ENCODE measurements around the gene CPD.

Gene CPD

DNA sequence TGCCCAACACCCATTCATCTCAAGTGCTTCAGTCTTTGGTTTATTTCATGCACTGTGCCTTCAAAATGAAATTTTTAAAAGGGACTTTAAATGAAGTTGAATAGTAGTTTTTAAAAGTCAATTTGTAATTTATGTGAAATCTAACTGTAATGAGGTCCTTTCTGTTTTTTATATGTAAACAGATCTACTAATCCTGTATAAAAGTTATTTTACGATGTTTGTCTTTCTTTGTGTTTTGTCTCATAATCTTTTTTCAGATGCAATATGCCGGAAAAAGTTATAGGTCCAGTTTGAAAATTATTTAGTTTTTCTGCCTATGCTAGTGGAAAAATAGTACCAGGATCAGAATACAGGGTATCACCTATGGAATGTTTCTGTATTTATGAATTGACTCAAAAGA is 89.7 kb downstream of the CPD start:
- H3K4me3 ChIP-seq (replicated peaks; ENCODE audit: low read depth, low read length), result no peak overlapping the region
- TF ChIP-seq, protein P1, sequence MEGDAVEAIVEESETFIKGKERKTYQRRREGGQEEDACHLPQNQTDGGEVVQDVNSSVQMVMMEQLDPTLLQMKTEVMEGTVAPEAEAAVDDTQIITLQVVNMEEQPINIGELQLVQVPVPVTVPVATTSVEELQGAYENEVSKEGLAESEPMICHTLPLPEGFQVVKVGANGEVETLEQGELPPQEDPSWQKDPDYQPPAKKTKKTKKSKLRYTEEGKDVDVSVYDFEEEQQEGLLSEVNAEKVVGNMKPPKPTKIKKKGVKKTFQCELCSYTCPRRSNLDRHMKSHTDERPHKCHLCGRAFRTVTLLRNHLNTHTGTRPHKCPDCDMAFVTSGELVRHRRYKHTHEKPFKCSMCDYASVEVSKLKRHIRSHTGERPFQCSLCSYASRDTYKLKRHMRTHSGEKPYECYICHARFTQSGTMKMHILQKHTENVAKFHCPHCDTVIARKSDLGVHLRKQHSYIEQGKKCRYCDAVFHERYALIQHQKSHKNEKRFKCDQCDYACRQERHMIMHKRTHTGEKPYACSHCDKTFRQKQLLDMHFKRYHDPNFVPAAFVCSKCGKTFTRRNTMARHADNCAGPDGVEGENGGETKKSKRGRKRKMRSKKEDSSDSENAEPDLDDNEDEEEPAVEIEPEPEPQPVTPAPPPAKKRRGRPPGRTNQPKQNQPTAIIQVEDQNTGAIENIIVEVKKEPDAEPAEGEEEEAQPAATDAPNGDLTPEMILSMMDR (IDR thresholded peaks at IDR 0.05; ENCODE audit: low read depth, low read length, missing control alignments), result no peak
- no peak for DNase-seq (ENCODE audit: extremely low read depth, low read depth)

DNA sequence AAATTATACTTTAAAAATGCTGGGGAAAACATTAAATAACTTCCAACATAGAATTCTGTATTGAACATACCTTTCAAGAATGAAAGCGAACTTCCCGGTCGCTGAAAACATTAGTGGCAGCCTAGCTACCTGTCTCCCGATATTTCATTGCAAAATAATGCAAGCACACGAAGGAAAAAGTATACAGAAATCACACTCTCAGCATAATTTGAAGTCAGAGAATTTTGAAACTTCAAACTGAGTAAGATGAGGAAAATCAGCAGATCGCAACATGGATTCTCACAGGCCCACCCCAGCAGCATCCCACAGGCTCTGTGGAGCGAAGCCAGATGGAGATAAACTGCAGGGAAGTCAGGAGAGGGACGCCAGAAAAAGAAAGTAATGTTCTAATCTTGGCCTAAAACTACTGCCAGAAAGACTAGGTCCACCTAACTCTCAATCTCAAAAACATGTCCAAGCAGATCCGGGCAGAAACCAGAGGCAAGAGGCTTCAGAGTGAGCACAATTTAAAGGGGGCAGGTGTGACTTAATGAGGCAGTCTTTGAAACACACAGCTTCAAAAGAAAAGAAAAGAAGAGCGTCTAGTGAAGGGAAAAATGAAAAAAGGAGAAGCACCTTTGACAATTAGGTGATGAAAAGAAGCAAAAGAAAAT is 93.6 kb downstream of the CPD start:
- DNase-seq (ENCODE audit: extremely low read depth, low read depth), result no peak
- TF ChIP-seq, protein P1 (IDR thresholded peaks at IDR 0.05; ENCODE audit: low read depth, low read length, missing control alignments), result no peak
- no peak overlapping the region for H3K4me3 ChIP-seq (replicated peaks; ENCODE audit: low read depth, low read length)

DNA sequence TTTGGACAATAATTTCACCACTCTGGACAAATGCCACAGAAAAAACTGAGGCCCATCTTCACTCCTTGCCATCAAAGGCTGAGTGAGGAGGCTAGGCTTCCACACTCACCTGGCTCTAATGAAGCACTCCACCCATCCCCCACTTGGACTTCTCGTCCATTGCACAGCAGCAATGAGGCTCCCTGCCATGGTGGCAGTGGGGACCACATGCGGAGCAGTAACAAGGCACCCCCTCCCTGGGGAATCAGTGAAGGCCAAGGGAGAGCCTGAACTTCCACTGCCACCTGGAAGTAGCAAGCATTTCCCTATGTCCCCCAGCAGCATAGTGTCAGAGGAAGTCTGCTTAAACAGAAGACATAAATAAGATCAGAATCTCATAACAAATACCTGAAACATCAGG is 96.5 kb downstream of the CPD start:
- no peak overlapping the region for H3K4me3 ChIP-seq (replicated peaks; ENCODE audit: low read depth, low read length)
- TF ChIP-seq, protein P1 (IDR thresholded peaks at IDR 0.05; ENCODE audit: low read depth, low read length, missing control alignments), result no peak
- DNase-seq (ENCODE audit: extremely low read depth, low read depth), result no peak

DNA sequence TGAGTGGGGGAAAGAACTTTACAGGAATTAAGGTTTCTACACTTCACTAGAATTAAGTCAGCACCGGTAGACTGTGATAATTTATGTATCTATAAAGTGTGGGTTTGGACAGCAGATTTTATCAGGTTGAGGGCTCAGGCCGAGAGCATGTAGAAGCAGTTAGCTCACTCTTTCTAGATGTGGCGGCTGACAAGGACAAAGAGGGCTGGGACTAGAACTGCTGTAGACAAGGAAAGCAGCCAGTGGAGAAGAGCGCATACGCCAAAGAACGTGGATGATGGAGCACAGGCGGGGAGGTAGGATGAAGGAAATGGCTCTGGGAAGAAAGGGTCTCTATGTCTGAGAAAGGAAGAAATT is 98.0 kb downstream of the CPD start:
- no peak for DNase-seq (ENCODE audit: extremely low read depth, low read depth)
- TF ChIP-seq, protein P1 (IDR thresholded peaks at IDR 0.05; ENCODE audit: low read depth, low read length, missing control alignments), result no peak
- peak overlapping the region; percentile 80 for H3K4me3 ChIP-seq (replicated peaks; ENCODE audit: low read depth, low read length)

DNA sequence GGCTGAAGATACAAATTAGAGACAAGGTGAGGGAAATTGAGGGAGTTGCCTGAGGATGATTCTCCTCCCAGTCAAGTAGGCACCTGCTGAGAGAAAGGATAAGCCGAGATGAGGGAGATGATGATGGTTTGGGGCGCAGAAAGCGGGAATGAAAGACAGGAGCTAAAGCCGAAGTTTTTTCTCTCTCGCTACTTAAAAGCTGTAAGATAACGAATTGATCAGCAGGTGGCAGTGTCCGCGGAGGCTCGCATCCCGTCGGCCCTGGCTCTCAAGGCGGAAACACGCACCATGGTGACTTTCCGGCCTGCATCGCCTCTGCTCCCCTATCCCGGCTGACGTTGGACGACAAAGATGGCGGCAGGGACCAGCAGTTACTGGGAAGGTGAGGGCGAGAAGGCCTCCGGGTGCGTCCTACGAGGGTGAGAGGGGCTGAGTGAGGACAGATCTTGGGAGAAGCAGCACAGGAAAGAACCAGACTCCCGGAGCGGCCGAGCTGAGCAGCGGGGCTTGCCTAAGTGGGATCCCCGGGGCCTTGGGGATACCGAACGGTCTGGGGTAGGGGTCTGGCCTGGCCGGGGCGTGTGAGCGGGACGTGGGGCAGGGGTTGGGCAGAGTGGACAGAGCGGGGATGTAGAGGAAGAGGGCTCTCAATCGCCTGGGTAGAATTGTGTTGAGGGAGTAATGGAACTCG is 98.5 kb downstream of the CPD start, which contains the start of gene GOSR1:
GOSR1 (plus strand) TSS at position 326 of the 691 bp plus-strand sequence; CDS start at position 352, 26 bp downstream.
- H3K4me3 ChIP-seq (replicated peaks; ENCODE audit: low read depth, low read length), result peak within 1 kb of the TSS; percentile 80
- DNase-seq (ENCODE audit: extremely low read depth, low read depth), result peak; percentile 92
- TF ChIP-seq, protein P1 (IDR thresholded peaks at IDR 0.05; ENCODE audit: low read depth, low read length, missing control alignments), result peak; percentile 70

DNA sequence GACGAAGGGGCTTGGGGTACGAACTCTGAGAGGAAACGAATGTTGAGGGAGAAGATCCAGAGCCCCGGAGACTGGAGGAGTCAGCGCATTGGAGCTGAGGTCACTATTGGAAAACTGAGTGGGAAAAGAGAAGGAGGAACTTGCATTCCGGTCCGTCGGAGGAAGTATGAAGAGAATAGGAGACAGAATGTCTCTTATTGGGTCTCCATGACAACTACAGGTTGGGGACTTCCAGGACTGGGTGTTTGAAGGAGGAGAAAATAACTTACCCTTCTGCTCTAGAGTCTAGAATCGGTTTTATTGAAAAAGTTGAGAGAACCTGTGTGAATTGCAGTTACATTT is 99.0 kb downstream of the CPD start:
- TF ChIP-seq, protein P1 (IDR thresholded peaks at IDR 0.05; ENCODE audit: low read depth, low read length, missing control alignments), result no peak
- no peak for DNase-seq (ENCODE audit: extremely low read depth, low read depth)

More for the DNA sequence above, 99.0 kb downstream of the CPD start:
- H3K4me3 ChIP-seq (replicated peaks; ENCODE audit: low read depth, low read length), result peak overlapping the region; percentile 80
